22Rv1 (cell line): ENCODE data around the gene AGBL1.

ENCODE experiments used
- H3K27ac ChIP-seq: fragments of 450-650 bp; 2 replicates; pipeline ENCODE4 v1.5.1; 2017
- ZFX ChIP-seq: fragments of 450-650 bp; IDR thresholded peaks from 2 replicates; pipeline ENCODE4 v1.6.1; 2017; ENCODE audit warnings: antibody characterized with exemption, borderline replicate concordance
- TF ChIP-seq, protein P1 (sequence below): fragments of 450-650 bp; IDR thresholded peaks from 2 replicates; pipeline ENCODE4 v1.5.1; 2017; ENCODE audit warnings: mild to moderate bottlenecking

Gene AGBL1

DNA sequence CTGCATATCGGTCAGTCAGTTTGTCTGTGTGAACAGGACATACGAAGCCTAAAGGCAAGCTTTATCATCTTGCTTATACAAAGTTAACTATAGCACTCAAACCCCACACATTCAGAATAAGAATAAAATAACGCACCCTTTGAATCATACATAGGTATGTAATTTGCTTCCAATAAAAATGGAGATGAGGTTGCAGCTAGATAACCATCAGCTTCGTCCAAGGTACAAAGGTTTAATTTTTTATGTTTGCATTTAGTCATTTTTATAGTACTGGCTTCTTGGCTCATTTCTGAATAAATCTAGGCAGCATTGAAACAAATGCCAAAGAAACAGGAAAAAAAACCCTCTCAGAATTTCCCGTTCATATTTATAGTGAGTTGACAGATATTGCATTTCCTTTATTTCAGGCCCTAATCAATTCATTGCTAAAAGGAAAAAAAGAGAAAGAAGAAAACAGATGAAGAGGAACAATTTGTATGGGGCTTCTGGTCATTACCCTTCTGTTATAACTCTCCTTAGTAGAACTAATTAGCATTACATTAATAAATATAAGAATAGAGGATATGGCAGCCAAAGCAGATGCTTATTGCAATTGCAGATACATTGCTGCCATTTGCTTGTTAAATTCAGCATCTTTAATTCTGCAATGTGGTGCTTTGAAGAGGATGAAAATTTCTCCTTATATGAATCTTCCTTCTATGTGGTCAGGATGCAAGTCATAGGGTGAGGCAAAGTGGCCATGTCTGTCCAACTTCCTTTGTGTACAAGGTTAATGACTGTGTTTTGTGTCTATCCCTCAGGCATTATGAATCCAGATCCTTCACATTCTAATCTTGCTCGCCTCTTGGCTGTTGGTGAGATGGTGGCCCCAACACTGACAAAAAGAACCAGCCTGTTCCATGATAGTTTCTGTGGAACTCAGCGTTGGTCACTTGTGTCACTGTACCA is 550.0 kb downstream of the AGBL1 start:
- peak overlapping the region; percentile 61 for H3K27ac ChIP-seq
- TF ChIP-seq, protein P1, sequence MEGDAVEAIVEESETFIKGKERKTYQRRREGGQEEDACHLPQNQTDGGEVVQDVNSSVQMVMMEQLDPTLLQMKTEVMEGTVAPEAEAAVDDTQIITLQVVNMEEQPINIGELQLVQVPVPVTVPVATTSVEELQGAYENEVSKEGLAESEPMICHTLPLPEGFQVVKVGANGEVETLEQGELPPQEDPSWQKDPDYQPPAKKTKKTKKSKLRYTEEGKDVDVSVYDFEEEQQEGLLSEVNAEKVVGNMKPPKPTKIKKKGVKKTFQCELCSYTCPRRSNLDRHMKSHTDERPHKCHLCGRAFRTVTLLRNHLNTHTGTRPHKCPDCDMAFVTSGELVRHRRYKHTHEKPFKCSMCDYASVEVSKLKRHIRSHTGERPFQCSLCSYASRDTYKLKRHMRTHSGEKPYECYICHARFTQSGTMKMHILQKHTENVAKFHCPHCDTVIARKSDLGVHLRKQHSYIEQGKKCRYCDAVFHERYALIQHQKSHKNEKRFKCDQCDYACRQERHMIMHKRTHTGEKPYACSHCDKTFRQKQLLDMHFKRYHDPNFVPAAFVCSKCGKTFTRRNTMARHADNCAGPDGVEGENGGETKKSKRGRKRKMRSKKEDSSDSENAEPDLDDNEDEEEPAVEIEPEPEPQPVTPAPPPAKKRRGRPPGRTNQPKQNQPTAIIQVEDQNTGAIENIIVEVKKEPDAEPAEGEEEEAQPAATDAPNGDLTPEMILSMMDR: no peak
- TF ChIP-seq ZFX: no peak

DNA sequence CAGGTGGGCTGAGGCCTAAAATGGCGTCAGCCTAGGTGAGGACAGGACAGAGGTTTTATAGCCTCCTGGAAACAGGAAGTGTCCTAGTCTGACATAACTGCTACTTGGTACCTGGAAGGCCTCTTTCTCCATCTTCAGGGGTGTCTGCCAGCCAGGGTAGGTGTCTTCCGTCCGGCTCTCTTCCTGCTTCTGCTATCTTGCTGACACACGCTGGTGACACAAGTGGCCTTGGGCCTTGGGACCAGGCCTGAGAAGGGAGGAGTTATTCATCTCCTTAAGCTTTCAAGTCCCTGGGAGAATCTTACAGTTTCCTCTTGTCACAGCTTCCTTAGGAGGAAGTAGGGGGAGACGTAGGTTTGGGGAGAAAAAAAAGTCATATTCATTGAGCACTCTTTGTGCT is 551.3 kb downstream of the AGBL1 start:
- H3K27ac ChIP-seq: no peak overlapping the region
- TF ChIP-seq, protein P1: no peak

DNA sequence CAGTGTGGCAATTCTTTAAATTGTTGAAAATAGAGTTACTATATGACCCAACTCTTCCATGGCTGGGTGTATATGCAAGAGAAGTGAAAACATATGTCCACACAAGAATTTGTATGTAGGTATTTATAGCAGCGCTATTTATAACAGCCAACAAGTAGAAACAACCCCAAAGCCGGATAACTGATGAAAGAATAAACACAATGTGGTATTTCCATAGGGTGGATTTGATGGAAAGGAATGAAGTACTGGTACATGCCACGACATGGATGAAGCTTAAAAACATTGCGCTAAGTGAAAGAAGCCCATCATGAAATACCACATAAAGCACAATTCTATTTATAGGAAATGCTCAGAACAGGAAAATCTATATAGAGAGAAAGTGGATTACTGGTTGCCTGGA is 554.5 kb downstream of the AGBL1 start:
- TF ChIP-seq, protein P1: no peak
- no peak for TF ChIP-seq ZFX
- H3K27ac ChIP-seq: no peak overlapping the region

DNA sequence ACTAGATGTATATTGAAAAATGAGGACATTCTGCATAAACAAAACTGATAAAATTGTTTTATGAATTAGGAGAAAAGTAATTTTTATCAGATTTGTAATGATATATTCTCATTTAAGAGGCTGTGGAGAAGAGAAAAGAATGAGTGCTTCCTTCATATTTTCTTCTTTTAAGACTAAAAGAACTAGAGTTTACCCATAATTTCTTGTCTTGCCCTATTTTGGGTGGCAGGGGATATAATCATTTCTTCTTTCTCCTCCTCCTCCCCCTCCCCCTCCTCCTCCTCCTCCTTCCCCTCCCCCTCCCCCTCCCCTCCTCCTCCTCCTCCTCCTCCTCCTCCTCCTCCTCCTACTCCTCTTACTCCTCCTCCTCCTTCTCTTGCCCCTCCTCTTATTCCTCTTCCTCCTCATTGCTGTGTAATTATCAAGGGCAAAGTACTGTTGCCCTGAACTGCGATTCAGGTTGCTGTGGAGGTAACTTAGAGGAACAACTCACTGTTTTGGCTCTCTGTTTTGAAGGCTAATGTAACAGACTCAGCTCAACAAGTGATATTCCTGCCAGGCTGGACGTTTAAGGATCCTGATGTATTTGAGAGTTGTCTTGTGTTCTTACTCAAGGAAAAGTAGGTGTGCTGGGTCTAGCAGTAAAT is 555.4 kb downstream of the AGBL1 start:
- no peak for TF ChIP-seq ZFX
- TF ChIP-seq, protein P1: no peak
- H3K27ac ChIP-seq: no peak overlapping the region

DNA sequence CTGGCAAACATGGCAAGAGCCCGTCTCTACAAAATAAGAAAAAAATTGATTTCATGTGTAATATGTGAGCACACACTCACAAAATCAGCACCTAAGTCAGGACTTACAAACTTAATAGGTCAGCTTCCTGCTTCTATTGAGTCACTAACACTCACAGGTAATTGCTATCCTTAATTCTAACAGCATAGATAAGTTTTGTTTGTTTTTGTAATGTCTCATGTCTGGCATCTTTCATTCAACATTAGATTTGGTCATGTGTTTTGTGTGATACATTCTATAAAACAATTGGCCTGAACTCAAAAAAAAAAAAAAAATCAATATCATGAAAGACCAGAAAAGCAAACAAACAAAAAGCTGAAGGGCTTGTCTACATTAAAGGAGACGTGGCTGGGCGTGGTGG is 564.7 kb downstream of the AGBL1 start:
- H3K27ac ChIP-seq: no peak overlapping the region
- no peak for TF ChIP-seq ZFX
- TF ChIP-seq, protein P1: no peak

DNA sequence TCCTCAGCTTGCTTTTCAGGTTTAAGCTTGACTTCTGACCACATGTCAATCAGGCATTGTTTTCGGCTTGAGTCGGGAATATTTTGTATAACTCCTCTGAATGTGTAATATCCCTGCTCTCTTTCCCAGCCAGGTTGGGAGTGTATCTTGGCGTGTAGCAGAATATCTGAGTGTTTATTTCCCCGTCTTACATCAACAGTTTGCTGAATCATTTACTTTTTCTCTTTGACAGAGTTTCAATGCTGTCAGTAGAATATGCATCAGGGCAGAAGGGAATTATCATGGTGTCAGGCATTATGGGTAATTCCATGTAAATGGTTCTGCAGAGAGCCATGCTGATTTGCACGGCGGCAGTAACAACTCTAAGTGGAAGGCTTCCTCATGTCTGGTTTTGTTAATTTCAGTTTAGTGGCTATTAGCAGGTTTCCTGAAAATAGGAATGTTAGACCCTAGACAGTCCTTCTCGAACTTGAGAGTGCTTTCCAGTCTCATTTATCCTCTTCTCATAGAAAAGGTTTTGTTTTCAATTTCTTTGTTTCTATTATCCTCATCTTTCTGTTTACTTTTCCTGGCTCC is 566.3 kb downstream of the AGBL1 start:
- no peak overlapping the region for H3K27ac ChIP-seq
- TF ChIP-seq, protein P1: no peak
- no peak for TF ChIP-seq ZFX
